ENCODE data around the gene NGRN.

GRCh38 chr15:90217671-90218394, 47.6 kb upstream of the NGRN start:
- TF ChIP-seq, protein P1, sequence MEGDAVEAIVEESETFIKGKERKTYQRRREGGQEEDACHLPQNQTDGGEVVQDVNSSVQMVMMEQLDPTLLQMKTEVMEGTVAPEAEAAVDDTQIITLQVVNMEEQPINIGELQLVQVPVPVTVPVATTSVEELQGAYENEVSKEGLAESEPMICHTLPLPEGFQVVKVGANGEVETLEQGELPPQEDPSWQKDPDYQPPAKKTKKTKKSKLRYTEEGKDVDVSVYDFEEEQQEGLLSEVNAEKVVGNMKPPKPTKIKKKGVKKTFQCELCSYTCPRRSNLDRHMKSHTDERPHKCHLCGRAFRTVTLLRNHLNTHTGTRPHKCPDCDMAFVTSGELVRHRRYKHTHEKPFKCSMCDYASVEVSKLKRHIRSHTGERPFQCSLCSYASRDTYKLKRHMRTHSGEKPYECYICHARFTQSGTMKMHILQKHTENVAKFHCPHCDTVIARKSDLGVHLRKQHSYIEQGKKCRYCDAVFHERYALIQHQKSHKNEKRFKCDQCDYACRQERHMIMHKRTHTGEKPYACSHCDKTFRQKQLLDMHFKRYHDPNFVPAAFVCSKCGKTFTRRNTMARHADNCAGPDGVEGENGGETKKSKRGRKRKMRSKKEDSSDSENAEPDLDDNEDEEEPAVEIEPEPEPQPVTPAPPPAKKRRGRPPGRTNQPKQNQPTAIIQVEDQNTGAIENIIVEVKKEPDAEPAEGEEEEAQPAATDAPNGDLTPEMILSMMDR (IDR thresholded peaks at IDR 0.05) = no peak
- no peak for TF ChIP-seq POLR2A (IDR thresholded peaks at IDR 0.05)
